Suprapubic skin (tissue), 4 donors: ENCODE results near the gene OSMR.

Experiments
- CTCF ChIP-seq, 2 donors: fragments of 200-600 bp in 1 of 2; fragments of 450-650 bp in 1 of 2; sonication (generic) in 1 of 2; IDR thresholded peaks; one replicate each; pipeline ENCODE4 v1.5.1; 2016 to 2019; ENCODE audit warnings: antibody characterized with exemption in 2 of 2, mild to moderate bottlenecking in 1 of 2, moderate library complexity in 1 of 2
- POLR2A ChIP-seq, 2 donors: fragments of 450-650 bp; IDR thresholded peaks; one replicate each; pipeline ENCODE4 v1.6.1; 2017; ENCODE audit warnings: antibody characterized with exemption in 2 of 2, mild to moderate bottlenecking in 2 of 2, moderate library complexity in 2 of 2
- POLR2AphosphoS5 ChIP-seq, 3 donors: sonication (generic); formaldehyde crosslinking; IDR thresholded peaks; one replicate each; pipeline ENCODE4 v1.6.1; 2017; ENCODE audit warnings: antibody characterized with exemption in 3 of 3

GRCh38 chr5:38936269-38936668 lies 90.5 kb downstream of the OSMR start:
- no peak for TF ChIP-seq CTCF (IDR thresholded peaks at IDR 0.05)
- no peak for TF ChIP-seq POLR2AphosphoS5 (IDR thresholded peaks at IDR 0.05)
- no peak for TF ChIP-seq POLR2A (IDR thresholded peaks at IDR 0.05)
